D721Med (cell line): ENCODE measurements around the gene GDPD2.
"Not testable (repeated sequence)": the region's sequence is repeated elsewhere in the genome, so short reads cannot be mapped to it uniquely, and the experiment has no call there.

Source experiments
- DNase-seq: peaks from one replicate; pipeline ENCODE4 v3.0.0; 2011; ENCODE audit warnings: low spot score; ENCODE audit not compliant: insufficient read length
- FAIRE-seq: peaks from 2 replicates; lab custom pipeline; 2011; peaks lifted over from hg19 to GRCh38; lab: Jason Lieb, UNC
- CTCF ChIP-seq: IDR thresholded peaks from 2 replicates; pipeline ENCODE4 v1.5.1; 2012; ENCODE audit warnings: mild to moderate bottlenecking, control low read depth; ENCODE audit not compliant: insufficient read depth; ENCODE audit errors: missing control alignments

Gene GDPD2

GRCh38 chrX:70422851-70423341, at the start of gene GDPD2:
TSS of gene GDPD2 (plus strand) at chrX:70423314. CDS start at chrX:70424985, 1,671 bp downstream.
- TF ChIP-seq CTCF, result peak; percentile 32
- FAIRE-seq (no peak), DNase-seq (no peak)

- no peak for FAIRE-seq
- no peak for TF ChIP-seq CTCF
- DNase-seq, result no peak
Measured at GRCh38 chrX:70386235-70386634, 36.9 kb upstream of the GDPD2 start.

GRCh38 chrX:70398899-70399298, 24.2 kb upstream of the GDPD2 start:
- no peak for FAIRE-seq

GRCh38 chrX:70400181-70400580, 22.9 kb upstream of the GDPD2 start:
- not testable (repeated sequence) for FAIRE-seq

More at GRCh38 chrX:70398899-70399298, 24.2 kb upstream of the GDPD2 start:
- DNase-seq, result no peak
- TF ChIP-seq CTCF, result no peak

GRCh38 chrX:70402721-70403120, 20.4 kb upstream of the GDPD2 start:
- FAIRE-seq, result no peak
- no peak for TF ChIP-seq CTCF
- DNase-seq, result no peak

More at GRCh38 chrX:70400181-70400580, 22.9 kb upstream of the GDPD2 start:
- DNase-seq, result not testable (repeated sequence)

- FAIRE-seq (no peak), DNase-seq (no peak)
- no peak for TF ChIP-seq CTCF
Measured at GRCh38 chrX:70405003-70405402, 18.1 kb upstream of the GDPD2 start.

- DNase-seq (no peak), FAIRE-seq (no peak)
Measured at GRCh38 chrX:70410921-70411320, 12.2 kb upstream of the GDPD2 start.

More at GRCh38 chrX:70410921-70411320, 12.2 kb upstream of the GDPD2 start:
- no peak for TF ChIP-seq CTCF
